HG02759 (cell line): ENCODE measurements around the gene CEP290.
"Not testable (repeated sequence)": the region's sequence is repeated elsewhere in the genome, so short reads cannot be mapped to it uniquely, and the experiment has no call there.

Experiments
- ATAC-seq: cut with Tn5 transposase; IDR thresholded peaks from one replicate; pipeline ENCODE4 v1.9.1; 2021; ENCODE audit warnings: mild to moderate bottlenecking, moderate library complexity; ENCODE audit not compliant: unreplicated experiment

The CEP290 gene

GRCh38 chr12:88144037-88144436, 2.1 kb upstream of the CEP290 start:
- ATAC-seq: no peak

DNA sequence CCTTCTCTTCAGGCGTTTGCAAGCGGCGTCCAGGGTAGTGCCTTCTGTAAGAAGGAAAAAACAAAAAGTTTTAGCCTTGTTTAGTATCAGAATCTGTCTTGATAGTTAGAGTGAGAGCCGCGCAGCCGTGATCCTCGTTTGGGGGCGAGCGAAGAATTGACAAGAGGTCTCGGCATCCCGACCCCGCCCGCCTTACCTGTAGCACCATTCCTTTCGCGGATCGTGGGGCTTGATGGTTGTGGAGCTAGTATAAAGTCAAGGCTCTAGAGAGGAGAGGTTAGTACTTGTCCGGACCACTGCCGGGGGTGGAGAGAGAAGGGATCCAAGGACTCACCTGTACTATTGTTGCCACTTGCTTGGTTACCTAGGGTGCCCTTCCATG, 713 bp upstream of the CEP290 start:
- ATAC-seq: peak; percentile 6

GRCh38 chr12:88141425-88141773, 489 bp downstream of the CEP290 start:
- ATAC-seq: peak; percentile 0

DNA sequence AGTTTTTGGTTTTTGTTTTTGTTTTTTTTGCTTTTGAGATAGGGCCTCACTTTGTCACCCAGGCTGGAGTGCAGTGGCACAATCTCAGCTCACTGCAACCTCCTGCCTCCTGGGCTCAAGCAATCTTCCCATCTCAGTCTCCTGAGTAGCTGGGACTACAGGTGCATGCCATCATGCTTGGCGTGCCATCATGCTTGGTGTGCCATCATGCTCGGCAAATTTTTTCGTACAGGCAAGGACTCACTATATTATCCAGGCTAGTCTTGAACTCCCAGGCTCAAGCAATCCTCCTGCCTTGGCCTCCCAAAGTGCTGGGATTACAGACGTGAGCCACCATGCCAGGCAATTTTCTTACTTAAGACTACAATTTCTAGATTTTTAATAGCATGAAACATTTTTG, 2.2 kb downstream of the CEP290 start:
- ATAC-seq: not testable (repeated sequence)

DNA sequence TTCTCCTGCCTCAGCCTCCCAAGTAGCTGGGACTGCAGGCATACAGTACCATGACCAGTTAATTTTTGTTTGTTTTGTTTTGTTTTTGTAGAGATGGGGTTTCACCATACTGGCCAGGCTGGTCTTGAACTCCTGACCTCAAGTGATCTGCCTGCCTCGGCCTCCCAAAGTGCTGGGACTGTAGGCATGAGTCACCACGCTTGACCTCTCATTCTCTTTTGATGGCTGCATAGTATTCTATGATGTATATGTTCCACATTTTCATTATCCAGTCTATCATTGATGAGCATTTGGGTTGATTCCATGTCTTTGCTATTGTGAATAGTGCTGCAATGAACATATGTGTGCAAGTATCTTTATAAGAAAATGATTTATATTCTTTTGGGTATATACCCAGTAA, 8.7 kb downstream of the CEP290 start:
- ATAC-seq: not testable (repeated sequence)

GRCh38 chr12:88132392-88132791, 9.5 kb downstream of the CEP290 start:
- no peak for ATAC-seq

GRCh38 chr12:88127855-88128254, 14.0 kb downstream of the CEP290 start:
- ATAC-seq: no peak

DNA sequence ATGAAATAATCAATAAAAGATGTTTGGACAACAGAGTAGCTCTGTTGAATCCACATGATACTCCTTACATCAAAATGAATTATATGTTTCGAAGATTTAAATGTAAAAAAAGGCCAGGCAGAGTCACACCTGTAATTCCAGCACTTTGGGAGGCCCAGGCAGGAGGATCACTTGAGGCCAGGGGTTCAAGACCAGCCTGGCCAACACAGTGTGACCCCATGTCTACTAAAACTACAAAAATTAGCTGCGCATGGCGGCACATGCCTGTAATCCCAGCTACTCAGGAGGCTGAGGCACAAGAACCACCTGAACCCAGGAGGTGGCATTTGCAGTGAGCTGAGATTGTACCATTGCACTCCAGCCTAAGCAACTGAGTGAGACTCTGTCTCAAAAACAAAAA, 14.8 kb downstream of the CEP290 start:
- ATAC-seq: no peak

DNA sequence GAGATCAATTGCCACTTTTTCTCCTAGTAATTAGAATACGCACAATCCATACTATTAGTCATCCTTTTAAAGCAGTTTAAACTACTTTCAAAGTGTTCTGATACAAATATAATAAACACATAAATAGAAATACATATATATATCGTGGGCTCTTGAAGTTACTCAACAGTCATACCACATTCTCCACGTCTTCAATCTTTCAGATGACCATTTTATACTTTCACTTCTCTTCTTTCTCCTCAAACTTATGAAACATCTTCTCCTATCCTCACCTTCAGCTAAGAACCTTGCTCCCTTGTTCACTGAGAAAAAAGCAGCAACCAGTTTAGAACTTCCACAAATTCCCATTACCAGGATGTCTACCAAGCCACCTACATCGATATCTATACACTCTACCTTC, 19.2 kb downstream of the CEP290 start:
- no peak for ATAC-seq

DNA sequence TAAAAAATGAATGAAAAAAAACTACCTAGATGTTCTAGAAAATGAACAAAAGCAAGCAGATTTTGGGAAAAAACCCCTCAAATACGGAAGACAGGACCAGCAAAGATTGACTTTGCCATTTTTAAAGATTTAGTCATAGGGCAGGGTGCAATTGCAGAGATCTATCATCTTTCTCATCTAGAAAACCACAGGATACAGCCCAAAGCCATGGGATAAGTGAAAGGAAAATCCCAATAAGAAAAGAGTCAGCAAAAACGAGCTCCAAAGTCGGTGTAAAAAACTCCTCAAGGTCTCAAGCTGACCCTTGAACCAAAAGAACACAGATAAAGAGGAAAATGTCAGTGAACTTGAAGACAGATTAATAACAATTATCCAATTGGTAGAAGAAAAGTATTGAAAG, 28.0 kb downstream of the CEP290 start:
- ATAC-seq: no peak

DNA sequence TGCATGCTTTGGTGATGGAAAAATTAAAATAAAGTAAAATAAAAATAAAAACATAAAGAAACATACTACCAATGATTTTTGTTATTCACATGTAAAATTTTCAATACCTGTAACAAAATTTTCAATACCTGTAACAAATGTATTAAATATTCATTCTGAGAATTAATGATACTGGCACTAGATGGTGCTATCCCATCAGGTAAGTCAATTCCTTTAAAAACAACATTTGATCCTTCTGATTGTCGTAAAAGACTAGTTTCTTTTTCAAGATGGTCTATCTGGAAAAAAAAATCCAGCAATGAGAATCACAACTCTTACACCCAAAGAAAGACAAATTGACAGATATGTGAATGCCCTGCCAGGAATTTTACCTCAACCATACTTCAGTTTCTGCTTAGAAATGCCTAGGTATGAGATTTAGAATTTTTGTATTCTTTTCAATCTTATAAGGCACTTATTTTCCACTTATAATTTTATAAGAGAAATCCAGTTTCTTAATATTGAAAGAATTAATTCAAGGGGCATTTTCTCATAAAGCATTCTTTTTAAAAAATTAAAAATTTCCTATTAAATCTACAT, 30.7 kb downstream of the CEP290 start:
- no peak for ATAC-seq

GRCh38 chr12:88108021-88108420, 33.9 kb downstream of the CEP290 start:
- ATAC-seq: no peak

DNA sequence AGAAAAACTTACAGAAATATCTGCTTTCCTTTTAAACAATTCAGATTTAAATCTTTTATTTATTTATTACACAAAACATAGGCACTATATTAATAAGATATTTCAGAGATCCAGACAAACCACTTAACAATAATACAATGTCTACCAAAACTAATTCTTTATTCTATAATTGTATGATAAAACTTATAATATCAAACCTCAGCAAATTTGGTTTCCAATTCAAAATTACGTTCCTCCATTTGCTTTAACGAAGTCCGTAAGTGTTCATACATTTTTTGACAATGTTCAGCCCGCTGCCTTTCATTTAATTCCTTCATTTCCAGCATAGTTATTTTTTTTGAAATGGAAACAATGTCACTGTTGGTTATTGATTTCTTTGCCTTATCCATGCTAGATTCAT, 48.3 kb downstream of the CEP290 start:
- no peak for ATAC-seq

GRCh38 chr12:88092771-88093170, 49.1 kb downstream of the CEP290 start:
- ATAC-seq: no peak

DNA sequence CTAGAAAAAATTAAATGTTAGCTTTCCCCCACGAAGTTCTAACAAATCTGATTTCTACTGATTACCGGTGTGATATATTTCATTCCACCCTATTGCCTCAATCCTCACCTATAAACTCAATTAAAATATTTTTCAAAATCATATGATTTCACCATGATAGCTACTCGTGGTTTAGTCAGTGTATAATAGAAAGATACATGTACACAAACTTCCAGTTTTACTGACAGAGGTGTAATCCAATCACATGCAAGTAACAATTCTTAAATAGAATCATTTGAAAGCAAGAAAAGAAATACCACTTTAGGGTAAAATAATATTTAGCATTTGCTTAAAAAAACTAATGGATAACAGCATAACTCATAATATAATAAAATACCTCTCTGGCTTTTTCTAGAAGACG, 57.7 kb downstream of the CEP290 start:
- no peak for ATAC-seq

DNA sequence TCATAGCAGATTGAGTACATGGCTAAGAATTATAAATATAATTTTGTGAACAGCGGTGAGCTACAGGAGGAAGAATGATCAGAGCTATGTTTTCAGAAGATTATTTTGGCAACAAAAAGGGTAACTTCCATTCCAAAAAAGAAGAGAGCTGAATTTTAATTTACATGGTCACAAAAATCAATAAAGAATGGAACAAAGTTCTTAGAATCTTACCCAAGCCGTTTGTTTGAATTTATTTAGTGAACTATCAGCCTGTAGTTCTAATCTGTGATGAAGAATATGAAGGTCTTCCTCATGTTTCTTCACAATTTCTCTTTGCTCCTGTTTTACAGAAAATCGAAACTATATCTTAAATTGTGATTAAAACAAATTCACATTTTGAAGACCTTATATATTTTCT, 58.3 kb downstream of the CEP290 start:
- ATAC-seq: no peak

GRCh38 chr12:88081247-88081646, 60.6 kb downstream of the CEP290 start:
- ATAC-seq: no peak

DNA sequence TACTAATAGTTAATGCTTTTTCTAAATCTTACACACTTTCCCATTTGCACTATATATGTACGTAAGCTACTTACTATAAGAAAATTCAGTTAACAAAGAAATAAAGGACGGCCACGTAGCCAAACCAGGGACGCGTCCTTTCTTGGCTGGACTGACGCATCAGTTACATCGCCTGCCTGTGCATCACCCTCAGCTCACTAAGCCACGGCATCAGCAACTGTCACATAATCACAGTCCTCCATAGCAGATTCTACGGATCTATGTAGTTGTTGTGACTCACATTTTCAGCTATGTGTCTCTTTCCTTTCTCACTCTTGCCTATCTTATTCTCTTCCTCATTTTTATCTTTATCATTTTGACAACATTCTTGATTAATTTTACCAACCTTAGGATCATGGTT, 74.6 kb downstream of the CEP290 start:
- ATAC-seq: no peak

DNA sequence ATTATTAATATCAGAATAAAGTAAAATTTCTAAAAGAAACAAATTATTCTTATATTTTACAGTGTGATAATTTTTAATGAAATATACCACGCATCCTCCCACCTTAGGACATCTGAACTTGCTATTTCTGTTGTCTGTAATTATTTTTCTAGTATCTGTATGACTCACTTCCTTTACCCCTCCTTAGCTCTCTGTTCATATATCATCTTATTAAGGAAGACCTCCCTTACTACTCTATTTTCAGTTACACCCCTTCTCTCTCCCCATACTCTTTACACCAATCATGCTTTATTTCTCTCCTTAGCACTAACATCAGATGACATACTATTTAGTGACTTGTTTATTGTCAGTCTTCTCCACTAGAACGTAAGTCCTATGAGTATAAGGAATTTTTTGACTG, 78.5 kb downstream of the CEP290 start:
- peak; percentile 77 for ATAC-seq

- peak; percentile 69 for ATAC-seq
Measured at GRCh38 chr12:88062474-88062873, 79.4 kb downstream of the CEP290 start.

- no peak for ATAC-seq
Measured at GRCh38 chr12:88058719-88059077, 83.2 kb downstream of the CEP290 start.

DNA sequence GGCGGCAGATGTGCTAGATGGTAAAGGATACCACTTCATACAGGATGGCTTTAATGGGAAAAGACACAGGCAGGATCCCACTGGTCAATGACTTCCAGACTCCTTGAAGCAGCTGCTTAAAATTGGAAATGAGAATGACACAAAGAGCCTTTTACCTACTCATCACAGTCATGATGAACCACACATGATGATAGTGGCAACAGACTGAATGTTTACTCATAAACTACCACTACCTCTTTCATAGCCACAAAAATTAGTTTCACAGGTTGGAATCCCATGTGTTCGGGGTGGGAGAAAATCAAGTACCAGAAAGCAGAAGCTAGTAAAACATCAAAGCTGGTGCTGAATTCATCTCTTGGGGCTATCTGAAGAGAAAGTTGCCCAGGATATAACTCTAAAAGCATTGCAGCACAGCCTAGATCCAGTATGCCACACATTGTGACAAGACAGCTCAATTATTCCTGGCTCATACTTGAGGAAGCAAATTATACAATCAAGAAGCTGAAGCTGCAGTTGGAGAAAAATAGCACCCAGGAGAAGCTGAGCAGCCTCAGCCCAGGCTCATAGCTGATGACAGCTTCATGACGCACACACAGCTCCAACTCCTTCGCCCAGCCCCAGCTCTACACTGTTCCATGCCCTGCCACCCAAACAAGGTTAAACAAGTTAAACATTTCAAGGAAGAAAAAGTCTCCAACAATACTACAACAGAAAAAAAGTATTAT, 83.7 kb downstream of the CEP290 start:
- no peak for ATAC-seq

GRCh38 chr12:88056571-88056970, 85.3 kb downstream of the CEP290 start:
- no peak for ATAC-seq
